ENCODE measurements around the gene CCDC154.

Gene CCDC154

GRCh38 chr16:1394367-1394951 is 49.9 kb downstream of the CCDC154 start:
- Histone ChIP-seq H3K27me3 (ENCODE audit: control insufficient read depth, insufficient read depth, low read length) (no peaks in the 10 kb centered on the region), H3K9me3 (ENCODE audit: control insufficient read depth, insufficient read depth, low read depth, low read length) (no peaks in the 10 kb centered on the region), H3K4me3 (ENCODE audit: low read depth, low read length) (no peak overlapping the region), H3K27ac (ENCODE audit: low read depth, low read length) (no peak overlapping the region), H3K36me3 (ENCODE audit: control insufficient read depth, insufficient read depth, low read length) (peaks cover 42% of the 10 kb centered on the region), H3K4me1 (ENCODE audit: control insufficient read depth, insufficient read depth, low read length) (no peaks in the 10 kb centered on the region), H3K9ac (ENCODE audit: low read length) (no peak overlapping the region)

DNA sequence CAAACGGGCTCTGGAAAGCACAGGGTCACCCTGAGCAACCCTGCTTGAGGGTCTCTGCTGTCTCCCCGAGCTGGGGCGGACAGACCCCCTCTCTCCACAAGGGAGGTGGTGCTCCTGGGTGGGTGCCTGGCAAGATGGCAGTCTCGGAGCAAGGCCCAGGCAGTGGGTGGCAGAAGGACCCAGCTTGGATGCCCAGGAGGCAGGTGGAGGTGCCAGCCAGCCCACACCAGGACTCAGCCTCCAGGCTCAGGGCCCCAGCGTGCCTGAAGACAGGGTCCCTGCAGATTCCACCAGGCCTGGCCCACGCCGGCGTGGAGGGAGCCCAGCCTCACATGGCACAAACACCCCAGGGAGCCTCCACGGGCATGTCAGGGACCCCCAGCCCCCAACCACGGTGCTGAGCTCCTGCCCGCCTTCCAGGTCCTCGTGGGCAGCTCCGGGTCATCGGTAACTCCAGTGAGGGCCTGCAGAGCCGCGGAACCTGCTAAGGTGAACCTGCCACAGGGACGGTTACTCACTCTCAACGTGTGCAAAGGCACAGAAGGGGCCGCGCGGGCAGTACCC is 50.7 kb downstream of the CCDC154 start:
- Histone ChIP-seq H3K36me3 (ENCODE audit: control insufficient read depth, insufficient read depth, low read length) (peaks cover 35% of the 10 kb centered on the region), H3K27me3 (ENCODE audit: control insufficient read depth, insufficient read depth, low read length) (no peaks in the 10 kb centered on the region), H3K4me3 (ENCODE audit: low read depth, low read length) (no peak overlapping the region), H3K27ac (ENCODE audit: low read depth, low read length) (no peak overlapping the region), H3K9ac (ENCODE audit: low read length) (no peak overlapping the region), H3K4me1 (ENCODE audit: control insufficient read depth, insufficient read depth, low read length) (no peaks in the 10 kb centered on the region), H3K9me3 (ENCODE audit: control insufficient read depth, insufficient read depth, low read depth, low read length) (no peaks in the 10 kb centered on the region)

DNA sequence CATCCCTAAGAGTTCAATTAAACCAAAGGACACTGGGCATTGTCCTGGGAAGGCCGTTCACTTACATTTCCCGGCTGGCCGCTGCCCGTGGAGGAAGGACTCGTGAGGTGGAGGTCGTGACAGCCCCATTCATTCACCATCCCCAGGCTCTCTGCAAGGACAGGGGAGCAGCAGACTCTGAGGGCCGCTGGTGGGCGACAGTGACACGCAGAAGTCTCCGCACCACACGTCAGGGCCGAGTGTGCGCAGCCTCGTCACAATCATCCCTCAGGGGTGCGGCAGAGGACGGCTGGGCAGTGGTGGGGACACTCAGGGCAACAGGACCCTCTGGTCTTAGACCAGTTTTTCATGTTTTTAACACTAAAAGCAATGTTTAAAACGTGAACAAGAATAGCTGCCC is 51.5 kb downstream of the CCDC154 start:
- Histone ChIP-seq H3K9me3 (ENCODE audit: control insufficient read depth, insufficient read depth, low read depth, low read length) (no peaks in the 10 kb centered on the region), H3K9ac (ENCODE audit: low read length) (no peak overlapping the region), H3K27me3 (ENCODE audit: control insufficient read depth, insufficient read depth, low read length) (no peaks in the 10 kb centered on the region), H3K27ac (ENCODE audit: low read depth, low read length) (no peak overlapping the region), H3K4me3 (ENCODE audit: low read depth, low read length) (no peak overlapping the region), H3K36me3 (ENCODE audit: control insufficient read depth, insufficient read depth, low read length) (peaks cover 37% of the 10 kb centered on the region), H3K4me1 (ENCODE audit: control insufficient read depth, insufficient read depth, low read length) (no peaks in the 10 kb centered on the region)

DNA sequence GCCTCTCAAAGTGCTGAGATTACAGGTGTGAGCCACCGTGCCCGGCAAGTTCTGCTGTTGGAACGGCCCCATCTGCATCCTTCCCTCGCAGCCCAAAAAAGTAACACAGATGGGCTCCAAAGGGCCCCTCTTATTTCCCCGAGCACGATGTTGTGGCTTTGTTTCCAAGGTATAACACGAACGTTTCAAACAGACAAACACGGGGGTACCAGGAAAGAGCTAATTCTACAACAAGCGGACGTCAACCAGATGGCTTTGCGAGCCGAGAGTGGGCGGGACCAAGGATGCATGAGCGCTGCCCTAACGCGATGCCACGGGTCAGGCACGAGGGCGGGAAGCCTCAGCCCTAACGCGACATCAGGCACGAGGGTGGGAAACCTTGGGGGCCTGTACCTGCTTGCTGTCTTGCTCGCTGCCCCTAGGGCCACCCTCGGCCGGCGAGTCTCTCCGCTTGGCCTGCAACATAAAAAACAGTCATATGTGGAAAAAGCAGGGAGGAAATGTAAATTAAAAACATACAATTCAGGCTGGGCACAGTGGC is 54.0 kb downstream of the CCDC154 start:
- Histone ChIP-seq H3K4me1 (ENCODE audit: control insufficient read depth, insufficient read depth, low read length) (no peaks in the 10 kb centered on the region), H3K4me3 (ENCODE audit: low read depth, low read length) (no peak overlapping the region), H3K9ac (ENCODE audit: low read length) (no peak overlapping the region), H3K27ac (ENCODE audit: low read depth, low read length) (no peak overlapping the region), H3K36me3 (ENCODE audit: control insufficient read depth, insufficient read depth, low read length) (peaks cover 37% of the 10 kb centered on the region), H3K27me3 (ENCODE audit: control insufficient read depth, insufficient read depth, low read length) (no peaks in the 10 kb centered on the region), H3K9me3 (ENCODE audit: control insufficient read depth, insufficient read depth, low read depth, low read length) (no peaks in the 10 kb centered on the region)

GRCh38 chr16:1389762-1390161 is 54.6 kb downstream of the CCDC154 start:
- no peaks in the 10 kb centered on the region for H3K4me1 ChIP-seq (ENCODE audit: control insufficient read depth, insufficient read depth, low read length)
- H3K27ac ChIP-seq (ENCODE audit: low read depth, low read length): no peak overlapping the region
- H3K9ac ChIP-seq (ENCODE audit: low read length): no peak overlapping the region
- no peak overlapping the region for H3K4me3 ChIP-seq (ENCODE audit: low read depth, low read length)
- H3K27me3 ChIP-seq (ENCODE audit: control insufficient read depth, insufficient read depth, low read length): no peaks in the 10 kb centered on the region
- peaks cover 39% of the 10 kb centered on the region for H3K36me3 ChIP-seq (ENCODE audit: control insufficient read depth, insufficient read depth, low read length)
- H3K9me3 ChIP-seq (ENCODE audit: control insufficient read depth, insufficient read depth, low read depth, low read length): no peaks in the 10 kb centered on the region

DNA sequence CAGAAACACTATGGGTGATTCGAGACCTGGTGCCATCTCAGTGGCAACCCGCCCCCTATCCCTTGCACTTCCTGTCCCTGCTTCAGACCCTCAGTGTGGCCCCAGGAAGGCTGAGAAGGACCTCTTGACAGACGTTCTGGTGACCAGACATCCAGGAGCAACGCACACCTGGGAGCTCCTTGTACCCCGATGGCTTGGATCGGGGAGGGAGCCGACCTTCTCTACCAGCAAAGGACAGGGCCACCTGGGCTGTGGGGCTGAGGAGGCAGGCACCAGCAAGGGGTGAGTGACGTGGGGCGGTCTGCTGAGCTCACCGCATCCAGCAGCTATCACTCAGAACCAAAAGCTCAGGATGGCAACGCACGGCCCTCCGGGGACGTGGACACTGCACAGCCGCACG is 57.0 kb downstream of the CCDC154 start:
- Histone ChIP-seq H3K27ac (ENCODE audit: low read depth, low read length) (no peak overlapping the region), H3K4me3 (ENCODE audit: low read depth, low read length) (no peak overlapping the region), H3K36me3 (ENCODE audit: control insufficient read depth, insufficient read depth, low read length) (peaks cover 29% of the 10 kb centered on the region), H3K9ac (ENCODE audit: low read length) (no peak overlapping the region), H3K4me1 (ENCODE audit: control insufficient read depth, insufficient read depth, low read length) (no peaks in the 10 kb centered on the region), H3K9me3 (ENCODE audit: control insufficient read depth, insufficient read depth, low read depth, low read length) (no peaks in the 10 kb centered on the region), H3K27me3 (ENCODE audit: control insufficient read depth, insufficient read depth, low read length) (no peaks in the 10 kb centered on the region)

GRCh38 chr16:1385232-1385631 is 59.1 kb downstream of the CCDC154 start:
- H3K4me1 ChIP-seq (ENCODE audit: control insufficient read depth, insufficient read depth, low read length): peaks cover 2% of the 10 kb centered on the region
- peaks cover 23% of the 10 kb centered on the region for H3K36me3 ChIP-seq (ENCODE audit: control insufficient read depth, insufficient read depth, low read length)

More at GRCh38 chr16:1385232-1385631, 59.1 kb downstream of the CCDC154 start:
- Histone ChIP-seq H3K9ac (ENCODE audit: low read length) (no peak overlapping the region), H3K4me3 (ENCODE audit: low read depth, low read length) (no peak overlapping the region), H3K9me3 (ENCODE audit: control insufficient read depth, insufficient read depth, low read depth, low read length) (no peaks in the 10 kb centered on the region), H3K27ac (ENCODE audit: low read depth, low read length) (no peak overlapping the region), H3K27me3 (ENCODE audit: control insufficient read depth, insufficient read depth, low read length) (no peaks in the 10 kb centered on the region)
